ENCODE measurements around the gene ZNF768. TPM values are rescaled to one million over a fixed set of nuclear protein-coding genes. Genes with fewer than 3 reads are reported as not detected.
A peak's percentile ranks its signal among the peaks of the same experiment; 100 is the strongest.

Gene ZNF768
- polyA plus RNA-seq, 1 experiment, result 9.8 TPM

- peak overlapping the region; percentile 48 for H3K4me3 ChIP-seq (ENCODE audit: low read depth, low read length)
- no peak for TF ChIP-seq CTCF (IDR thresholded peaks at IDR 0.05; ENCODE audit: low read depth, low read length)
- ChIA-PET POLR2A (interaction anchor here (0.6 to 1.8 kb wide), 7 partner anchors 8 to 131 kb away, joined by 3 to 6 read pairs (median 5); partner anchors contain the start of genes DCTPP1, FBRS, ZNF688 and ZNF764), CTCF (interaction anchor here (1.8 kb wide), 1 partner anchor 71 kb away, joined by 4 read pairs; no protein-coding TSS in a partner anchor)
- no peaks in the 10 kb centered on the region for H3K27me3 ChIP-seq (ENCODE audit: control insufficient read depth, insufficient read depth, low read length)
- H3K9me3 ChIP-seq (ENCODE audit: control insufficient read depth, insufficient read depth, low read length), result no peaks in the 10 kb centered on the region; the same call in 1 of the 2 replicates
- H3K27ac ChIP-seq (ENCODE audit: low read depth, low read length), result no peak overlapping the region
- no peak for DNase-seq (ENCODE audit: low read depth, low spot score)
Measured at GRCh38 chr16:30527635-30528178, 1.3 kb upstream of the ZNF768 start.

GRCh38 chr16:30526823-30527634 is 663 bp upstream of the ZNF768 start:
- ChIA-PET POLR2A (interaction anchor here (0.6 to 1.8 kb wide), 7 partner anchors 9 to 131 kb away, joined by 3 to 6 read pairs (median 5); partner anchors contain the start of genes DCTPP1, FBRS, ZNF688 and ZNF764), CTCF (interaction anchor here (0.6 kb wide), 1 partner anchor 415 kb away, joined by 3 read pairs; no protein-coding TSS in a partner anchor)
- H3K27ac ChIP-seq (ENCODE audit: low read depth, low read length), result peak overlapping the region; percentile 65
- peak; percentile 91 for DNase-seq (ENCODE audit: low read depth, low spot score)
- peak overlapping the region; percentile 81 for H3K4me3 ChIP-seq (ENCODE audit: low read depth, low read length)
- no peaks in the 10 kb centered on the region; the same call in 1 of the 2 replicates for H3K9me3 ChIP-seq (ENCODE audit: control insufficient read depth, insufficient read depth, low read length)
- no peaks in the 10 kb centered on the region for H3K27me3 ChIP-seq (ENCODE audit: control insufficient read depth, insufficient read depth, low read length)
- peak; percentile 19; the same call in 1 of the 2 replicates for TF ChIP-seq CTCF (IDR thresholded peaks at IDR 0.05; ENCODE audit: low read depth, low read length)

- DNase-seq (ENCODE audit: low read depth, low spot score), result no peak
- Histone ChIP-seq H3K27me3 (ENCODE audit: control insufficient read depth, insufficient read depth, low read length) (no peaks in the 10 kb centered on the region), H3K27ac (ENCODE audit: low read depth, low read length) (no peak overlapping the region), H3K9me3 (ENCODE audit: control insufficient read depth, insufficient read depth, low read length) (no peaks in the 10 kb centered on the region; the same call in 1 of the 2 replicates), H3K4me3 (ENCODE audit: low read depth, low read length) (peak overlapping the region; percentile 81)
- ChIA-PET POLR2A (no interaction called here), CTCF (no interaction called here)
- no peak for TF ChIP-seq CTCF (IDR thresholded peaks at IDR 0.05; ENCODE audit: low read depth, low read length)
Measured at GRCh38 chr16:30525844-30526136, 576 bp downstream of the ZNF768 start.

- Histone ChIP-seq H3K4me3 (ENCODE audit: low read depth, low read length) (no peak overlapping the region), H3K27ac (ENCODE audit: low read depth, low read length) (no peak overlapping the region), H3K9me3 (ENCODE audit: control insufficient read depth, insufficient read depth, low read length) (no peaks in the 10 kb centered on the region; the same call in 1 of the 2 replicates), H3K27me3 (ENCODE audit: control insufficient read depth, insufficient read depth, low read length) (no peaks in the 10 kb centered on the region)
- ChIA-PET CTCF (interaction anchor here (0.7 kb wide), 1 partner anchor 75 kb away, joined by 4 read pairs; no protein-coding TSS in a partner anchor), POLR2A (no interaction called here)
- TF ChIP-seq CTCF (IDR thresholded peaks at IDR 0.05; ENCODE audit: low read depth, low read length), result no peak
- DNase-seq (ENCODE audit: low read depth, low spot score), result no peak
Measured at GRCh38 chr16:30524575-30525568, 1.5 kb downstream of the ZNF768 start.

Data from AG04450 (cell line).